Nephron (organoid): ENCODE results near the gene OTUD6A.

Source experiments
- H3K27ac Mint-ChIP-seq, 3 experiments: 2 replicates each; pipeline ENCODE4 v1.8.0; 2020; ENCODE audit warnings: mixed read lengths in 3 of 3, mild to moderate bottlenecking in 2 of 3, moderate library complexity in 1 of 3
- H3K27me3 Mint-ChIP-seq: 2 replicates; pipeline ENCODE4 v1.8.0; 2021; ENCODE audit warnings: low read depth, mild to moderate bottlenecking, moderate library complexity, mixed read lengths
- H3K36me3 Mint-ChIP-seq: 2 replicates; pipeline ENCODE4 v1.8.0; 2020; ENCODE audit warnings: low read depth, mixed read lengths
- H3K4me1 Mint-ChIP-seq: 2 replicates; pipeline ENCODE4 v1.8.0; 2020; ENCODE audit warnings: mixed read lengths
- H3K4me3 Mint-ChIP-seq, 3 experiments: 2 replicates each; pipeline ENCODE4 v1.8.0; 2020; ENCODE audit warnings: mild to moderate bottlenecking in 3 of 3, mixed read lengths in 3 of 3, moderate library complexity in 2 of 3
- H3K9me3 Mint-ChIP-seq: 2 replicates; pipeline ENCODE4 v1.8.0; 2020; ENCODE audit warnings: mixed read lengths
- CTCF ChIP-seq, 3 experiments: fragments of 200-600 bp; sonication (generic); IDR thresholded peaks; one replicate each; pipeline ENCODE4 v1.5.0; 2021; ENCODE audit warnings: antibody characterized with exemption in 3 of 3; ENCODE audit not compliant: unreplicated experiment in 3 of 3

Gene OTUD6A

GRCh38 chrX:70049925-70050324 lies 12.3 kb upstream of the OTUD6A start, which contains the start of gene AWAT2:
Gene AWAT2 (minus strand): TSS chrX:70049938. CDS start chrX:70049932, 6 bp downstream.
- H3K4me3 Mint-ChIP-seq, result no peak within 1 kb of the TSS
- H3K36me3 Mint-ChIP-seq, result no peaks in the 10 kb centered on the region
- no peaks in the 10 kb centered on the region for H3K27me3 Mint-ChIP-seq
- TF ChIP-seq CTCF (IDR thresholded peaks at IDR 0.05; ENCODE audit: unreplicated experiment in 3 of 3), result no peak
- peaks cover 6% of the 10 kb centered on the region for H3K9me3 Mint-ChIP-seq
- no peaks in the 10 kb centered on the region for H3K4me1 Mint-ChIP-seq
- H3K27ac Mint-ChIP-seq, result no peak within 1 kb of the TSS

GRCh38 chrX:70052895-70053615 lies 9.2 kb upstream of the OTUD6A start:
- no peak overlapping the region for H3K4me3 Mint-ChIP-seq
- no peaks in the 10 kb centered on the region for H3K36me3 Mint-ChIP-seq
- H3K4me1 Mint-ChIP-seq, result no peaks in the 10 kb centered on the region
- TF ChIP-seq CTCF (IDR thresholded peaks at IDR 0.05; ENCODE audit: unreplicated experiment in 3 of 3), result no peak
- no peaks in the 10 kb centered on the region for H3K27me3 Mint-ChIP-seq
- H3K27ac Mint-ChIP-seq, result no peak overlapping the region
- H3K9me3 Mint-ChIP-seq, result peaks cover 6% of the 10 kb centered on the region

- Mint-ChIP-seq H3K4me1 (no peaks in the 10 kb centered on the region), H3K36me3 (no peaks in the 10 kb centered on the region), H3K27ac (no peak overlapping the region), H3K4me3 (no peak overlapping the region), H3K27me3 (no peaks in the 10 kb centered on the region), H3K9me3 (peaks cover 6% of the 10 kb centered on the region)
- TF ChIP-seq CTCF (IDR thresholded peaks at IDR 0.05; ENCODE audit: unreplicated experiment in 3 of 3), result no peak
These were observed 7.9 kb upstream of the OTUD6A start for GRCh38 chrX:70054391-70054790.

GRCh38 chrX:70062961-70063550 lies 799 bp downstream of the OTUD6A start:
- Mint-ChIP-seq H3K4me1 (no peaks in the 10 kb centered on the region), H3K4me3 (no peak overlapping the region), H3K27ac (no peak overlapping the region), H3K27me3 (peaks cover 6% of the 10 kb centered on the region), H3K36me3 (no peaks in the 10 kb centered on the region), H3K9me3 (peaks cover 13% of the 10 kb centered on the region)
- TF ChIP-seq CTCF (IDR thresholded peaks at IDR 0.05; ENCODE audit: unreplicated experiment in 3 of 3), result no peak

- no peaks in the 10 kb centered on the region for H3K4me1 Mint-ChIP-seq
- no peak overlapping the region for H3K4me3 Mint-ChIP-seq
- no peak for TF ChIP-seq CTCF (IDR thresholded peaks at IDR 0.05; ENCODE audit: unreplicated experiment in 3 of 3)
- H3K27me3 Mint-ChIP-seq, result peaks cover 6% of the 10 kb centered on the region
- H3K36me3 Mint-ChIP-seq, result no peaks in the 10 kb centered on the region
- no peak overlapping the region for H3K27ac Mint-ChIP-seq
- H3K9me3 Mint-ChIP-seq, result peaks cover 13% of the 10 kb centered on the region
These were observed 4.4 kb downstream of the OTUD6A start for GRCh38 chrX:70066646-70067045.

GRCh38 chrX:70079297-70079696 lies 17.0 kb downstream of the OTUD6A start:
- TF ChIP-seq CTCF (IDR thresholded peaks at IDR 0.05; ENCODE audit: unreplicated experiment in 3 of 3), result no peak
- Mint-ChIP-seq H3K27ac (no peak overlapping the region), H3K4me3 (no peak overlapping the region), H3K9me3 (peaks cover 7% of the 10 kb centered on the region), H3K4me1 (no peaks in the 10 kb centered on the region), H3K36me3 (no peaks in the 10 kb centered on the region), H3K27me3 (no peaks in the 10 kb centered on the region)
